WTC11 (cell line): Measurements from ENCODE around the gene CEP126.

Experiments used
- CTCF ChIP-seq: fragments of 200-600 bp; IDR thresholded peaks from 2 replicates; pipeline ENCODE4 v1.8.0; 2022; ENCODE audit warnings: antibody characterized with exemption
- ESRRA ChIP-seq: sonication (generic); formaldehyde crosslinking; IDR thresholded peaks from 2 replicates; pipeline ENCODE4 v1.8.1; 2022; ENCODE audit warnings: mild to moderate bottlenecking, missing genetic modification reagents, borderline replicate concordance
- KAT7 ChIP-seq: sonication (generic); formaldehyde crosslinking; IDR thresholded peaks from 2 replicates; pipeline ENCODE4 v1.8.1; 2023; ENCODE audit warnings: missing genetic modification reagents, mild to moderate bottlenecking, borderline replicate concordance
- ZNF121 ChIP-seq: sonication (generic); formaldehyde crosslinking; IDR thresholded peaks from 2 replicates; pipeline ENCODE4 v1.8.0; 2023; ENCODE audit warnings: missing genetic modification reagents
- ZNF219 ChIP-seq: sonication (generic); formaldehyde crosslinking; IDR thresholded peaks from 2 replicates; pipeline ENCODE4 v1.8.0; 2023; ENCODE audit warnings: missing genetic modification reagents, mild to moderate bottlenecking, borderline replicate concordance
- ZNF317 ChIP-seq: sonication (generic); formaldehyde crosslinking; IDR thresholded peaks from 2 replicates; pipeline ENCODE4 v1.8.1; 2023; ENCODE audit warnings: low read depth, mild to moderate bottlenecking, moderate library complexity, missing genetic modification reagents, borderline replicate concordance
- TF ChIP-seq, protein P1 (sequence below): sonication (generic); formaldehyde crosslinking; conservative IDR thresholded peaks from 2 replicates; pipeline ENCODE4 v1.8.1; 2022; ENCODE audit warnings: mild to moderate bottlenecking, missing genetic modification reagents
- TF ChIP-seq, protein P2 (sequence below): sonication (generic); formaldehyde crosslinking; IDR thresholded peaks from 2 replicates; pipeline ENCODE4 v1.8.0; 2022; ENCODE audit warnings: mild to moderate bottlenecking, missing genetic modification reagents

GRCh38 chr11:101975734-101976133 lies 60.9 kb downstream of the CEP126 start:
- TF ChIP-seq CTCF = no peak
- TF ChIP-seq ZNF317 (CRISPR knock-in tag) = no peak
- TF ChIP-seq, protein P1, sequence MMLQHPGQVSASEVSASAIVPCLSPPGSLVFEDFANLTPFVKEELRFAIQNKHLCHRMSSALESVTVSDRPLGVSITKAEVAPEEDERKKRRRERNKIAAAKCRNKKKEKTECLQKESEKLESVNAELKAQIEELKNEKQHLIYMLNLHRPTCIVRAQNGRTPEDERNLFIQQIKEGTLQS (CRISPR knock-in tag) = no peak
- TF ChIP-seq, protein P2, sequence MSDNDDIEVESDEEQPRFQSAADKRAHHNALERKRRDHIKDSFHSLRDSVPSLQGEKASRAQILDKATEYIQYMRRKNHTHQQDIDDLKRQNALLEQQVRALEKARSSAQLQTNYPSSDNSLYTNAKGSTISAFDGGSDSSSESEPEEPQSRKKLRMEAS (CRISPR knock-in tag) = no peak
- no peak for TF ChIP-seq ZNF219 (CRISPR knock-in tag)
- no peak for TF ChIP-seq ZNF121 (CRISPR knock-in tag)
- TF ChIP-seq KAT7 = no peak
- TF ChIP-seq ESRRA (CRISPR knock-in tag) = no peak
